ENCODE data around the gene SSBP1.

GRCh38 chr7:141700848-141701371, 37.2 kb upstream of the SSBP1 start:
- TF ChIP-seq, protein P1, sequence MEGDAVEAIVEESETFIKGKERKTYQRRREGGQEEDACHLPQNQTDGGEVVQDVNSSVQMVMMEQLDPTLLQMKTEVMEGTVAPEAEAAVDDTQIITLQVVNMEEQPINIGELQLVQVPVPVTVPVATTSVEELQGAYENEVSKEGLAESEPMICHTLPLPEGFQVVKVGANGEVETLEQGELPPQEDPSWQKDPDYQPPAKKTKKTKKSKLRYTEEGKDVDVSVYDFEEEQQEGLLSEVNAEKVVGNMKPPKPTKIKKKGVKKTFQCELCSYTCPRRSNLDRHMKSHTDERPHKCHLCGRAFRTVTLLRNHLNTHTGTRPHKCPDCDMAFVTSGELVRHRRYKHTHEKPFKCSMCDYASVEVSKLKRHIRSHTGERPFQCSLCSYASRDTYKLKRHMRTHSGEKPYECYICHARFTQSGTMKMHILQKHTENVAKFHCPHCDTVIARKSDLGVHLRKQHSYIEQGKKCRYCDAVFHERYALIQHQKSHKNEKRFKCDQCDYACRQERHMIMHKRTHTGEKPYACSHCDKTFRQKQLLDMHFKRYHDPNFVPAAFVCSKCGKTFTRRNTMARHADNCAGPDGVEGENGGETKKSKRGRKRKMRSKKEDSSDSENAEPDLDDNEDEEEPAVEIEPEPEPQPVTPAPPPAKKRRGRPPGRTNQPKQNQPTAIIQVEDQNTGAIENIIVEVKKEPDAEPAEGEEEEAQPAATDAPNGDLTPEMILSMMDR (IDR thresholded peaks at IDR 0.05) = no peak
- TF ChIP-seq EZH2 (IDR thresholded peaks at IDR 0.05) = no peak

Measured in neural progenitor cell (in vitro differentiated cells).